HG03139 (cell line): ENCODE data around the gene ASTL.

Experiments used
- ATAC-seq: cut with Tn5 transposase; IDR thresholded peaks from one replicate; pipeline ENCODE4 v1.9.1; 2021; ENCODE audit not compliant: unreplicated experiment

Gene ASTL

GRCh38 chr2:96159084-96159830 lies 21.0 kb upstream of the ASTL start:
- ATAC-seq, result no peak

- no peak for ATAC-seq
These were observed 20.2 kb upstream of the ASTL start for GRCh38 chr2:96158554-96158940.

GRCh38 chr2:96157649-96158553 lies 19.6 kb upstream of the ASTL start:
- peak; percentile 59 for ATAC-seq

- peak; percentile 43 for ATAC-seq
These were observed 18.8 kb upstream of the ASTL start for GRCh38 chr2:96156926-96157648.

GRCh38 chr2:96156011-96156820 lies 17.9 kb upstream of the ASTL start:
- no peak for ATAC-seq

- no peak for ATAC-seq
These were observed 16.4 kb upstream of the ASTL start for GRCh38 chr2:96154506-96155380.

- ATAC-seq, result no peak
These were observed 15.7 kb upstream of the ASTL start for GRCh38 chr2:96153991-96154431.

- ATAC-seq, result no peak
These were observed 15.0 kb upstream of the ASTL start for GRCh38 chr2:96153291-96153713.

- no peak for ATAC-seq
These were observed 14.2 kb upstream of the ASTL start for GRCh38 chr2:96152304-96153161.

GRCh38 chr2:96151595-96152303 lies 13.4 kb upstream of the ASTL start:
- no peak for ATAC-seq

GRCh38 chr2:96150791-96151594 lies 12.7 kb upstream of the ASTL start:
- no peak for ATAC-seq

- ATAC-seq, result no peak
These were observed 11.8 kb upstream of the ASTL start for GRCh38 chr2:96150007-96150640.

- ATAC-seq, result peak; percentile 24
These were observed 10.3 kb upstream of the ASTL start for GRCh38 chr2:96148410-96149217.

- ATAC-seq, result no peak
These were observed 9.4 kb upstream of the ASTL start for GRCh38 chr2:96147593-96148201.

- ATAC-seq, result no peak
These were observed 8.7 kb upstream of the ASTL start for GRCh38 chr2:96146881-96147592.
